Hematopoietic multipotent progenitor cell treated with erythropoietin and hydrocortisone succinate and interleukin-3 and kit ligand, for 8 days (in vitro differentiated cells): ENCODE measurements around the gene UFSP1.

Source experiments
- DNase-seq: peaks from one replicate; pipeline ENCODE4 v3.0.0-alpha.2; 2015

UFSP1 gene

GRCh38 chr7:100894860-100895700, 5.6 kb upstream of the UFSP1 start:
- DNase-seq: peak; percentile 64

- peak; percentile 95 for DNase-seq
Measured at GRCh38 chr7:100893910-100894721, 4.6 kb upstream of the UFSP1 start.

GRCh38 chr7:100893318-100893895, 3.9 kb upstream of the UFSP1 start:
- no peak for DNase-seq

GRCh38 chr7:100892364-100893317, 3.1 kb upstream of the UFSP1 start:
- DNase-seq: no peak

- peak; percentile 21 for DNase-seq
Measured at GRCh38 chr7:100891568-100892247, 2.2 kb upstream of the UFSP1 start.

GRCh38 chr7:100890653-100891567, 1.4 kb upstream of the UFSP1 start:
- DNase-seq: peak; percentile 8

GRCh38 chr7:100888291-100888987, 1.1 kb downstream of the UFSP1 start:
- no peak for DNase-seq

GRCh38 chr7:100887516-100888290, 1.8 kb downstream of the UFSP1 start:
- DNase-seq: peak; percentile 76

GRCh38 chr7:100886936-100887515, 2.5 kb downstream of the UFSP1 start:
- no peak for DNase-seq

- DNase-seq: no peak
Measured at GRCh38 chr7:100886142-100886935, 3.2 kb downstream of the UFSP1 start.

- DNase-seq: no peak
Measured at GRCh38 chr7:100885440-100886141, 3.9 kb downstream of the UFSP1 start.

GRCh38 chr7:100884736-100885439, 4.6 kb downstream of the UFSP1 start:
- DNase-seq: no peak

- DNase-seq: no peak
Measured at GRCh38 chr7:100882785-100883526, 6.6 kb downstream of the UFSP1 start.

- no peak for DNase-seq
Measured at GRCh38 chr7:100882201-100882600, 7.3 kb downstream of the UFSP1 start.

- DNase-seq: no peak
Measured at GRCh38 chr7:100881136-100881535, 8.4 kb downstream of the UFSP1 start.

GRCh38 chr7:100880645-100881044, 8.9 kb downstream of the UFSP1 start:
- DNase-seq: no peak
